ENCODE data around the gene CFDP1.
"Not testable (repeated sequence)": the region's sequence is repeated elsewhere in the genome, so short reads cannot be mapped to it uniquely, and the experiment has no call there.

The CFDP1 gene

GRCh38 chr16:75293173-75293572 lies 140.1 kb downstream of the CFDP1 start:
- DNase-seq (ENCODE audit: low spot score) = no peak

DNA sequence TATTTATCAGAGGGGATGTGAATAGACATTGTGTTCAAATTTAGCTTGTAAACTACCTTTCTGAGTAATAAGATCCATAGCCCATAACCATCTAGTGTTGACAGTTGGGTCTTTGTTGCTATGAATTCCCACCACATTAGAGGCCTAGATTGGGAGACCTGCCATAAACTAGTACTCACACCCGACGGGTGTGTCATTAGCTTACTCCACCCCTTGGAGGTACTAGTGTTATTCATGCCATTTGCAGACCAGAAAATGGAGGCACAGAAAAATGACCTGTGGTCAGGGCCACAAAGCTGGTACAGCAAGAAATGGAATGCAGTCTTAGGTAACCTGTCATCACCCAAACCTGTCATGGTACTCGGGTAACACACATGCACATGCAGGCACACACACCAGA lies 140.6 kb downstream of the CFDP1 start:
- no peak for DNase-seq (ENCODE audit: low spot score)

- DNase-seq (ENCODE audit: low spot score) = no peak
Measured at GRCh38 chr16:75289189-75289588, 144.1 kb downstream of the CFDP1 start.

DNA sequence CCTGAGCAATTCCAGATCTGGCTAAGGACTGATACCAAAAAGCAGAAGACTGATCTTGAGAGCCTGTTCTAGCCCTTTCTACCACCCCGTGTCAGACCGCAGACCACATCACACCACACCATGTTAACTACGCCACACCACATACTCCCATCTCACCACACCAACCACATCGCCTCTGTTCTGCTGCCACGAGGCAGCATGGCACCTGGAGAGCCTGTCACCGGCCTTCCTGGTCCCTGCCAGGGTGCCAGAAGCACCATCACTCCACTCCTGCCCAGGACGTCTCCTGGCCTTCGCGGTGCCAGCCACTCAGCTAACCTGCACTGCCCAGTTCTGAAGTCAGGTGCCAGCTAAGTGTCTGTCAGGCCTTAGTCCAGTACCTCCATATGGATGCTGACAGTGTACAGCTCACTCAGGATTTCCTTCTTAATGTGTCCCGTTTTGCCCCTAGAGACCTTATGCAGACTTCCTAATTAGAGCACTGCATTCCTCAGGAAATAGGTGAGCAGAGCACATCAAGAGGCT lies 144.6 kb downstream of the CFDP1 start:
- DNase-seq (ENCODE audit: low spot score) = no peak

- DNase-seq (ENCODE audit: low spot score) = no peak
Measured at GRCh38 chr16:75288181-75288580, 145.1 kb downstream of the CFDP1 start.

DNA sequence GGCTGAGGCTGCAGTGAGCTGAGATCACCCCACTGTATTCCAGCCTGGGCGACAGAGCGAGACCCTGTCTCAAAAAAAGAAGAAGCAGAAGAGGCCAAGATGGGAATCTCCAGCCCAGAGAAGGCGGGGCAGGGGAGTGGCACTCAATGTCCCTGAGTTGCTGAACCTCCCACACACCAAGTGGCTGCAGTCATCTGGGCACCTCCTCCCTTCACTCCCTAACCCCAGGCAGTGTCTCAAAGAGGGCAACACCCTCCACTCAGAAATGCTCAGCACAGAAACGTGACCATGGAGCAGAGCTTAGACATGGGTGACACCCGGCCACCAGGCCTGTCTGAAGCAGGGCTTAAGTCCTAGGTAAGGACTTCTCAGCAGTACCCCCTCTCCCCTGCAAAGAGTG lies 145.6 kb downstream of the CFDP1 start:
- no peak for DNase-seq (ENCODE audit: low spot score)

DNA sequence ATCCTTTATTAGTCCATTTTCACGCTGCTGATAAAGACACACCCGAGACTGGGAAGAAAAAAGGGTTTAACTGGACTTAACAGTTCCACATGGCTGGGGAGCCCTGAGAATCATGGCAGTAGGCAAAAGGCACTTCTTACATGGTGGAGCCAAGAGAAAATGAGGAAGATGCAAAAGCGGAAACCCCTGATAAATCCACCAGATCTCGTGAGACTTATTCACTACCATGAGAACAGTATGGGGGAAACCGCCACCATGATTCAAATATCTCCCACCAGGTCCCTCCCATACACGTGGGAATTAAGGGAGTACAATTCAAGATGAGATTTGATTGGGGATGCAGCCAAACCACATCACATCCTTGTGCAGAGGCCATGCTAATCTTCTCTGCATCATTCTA lies 146.9 kb downstream of the CFDP1 start:
- DNase-seq (ENCODE audit: low spot score) = no peak

DNA sequence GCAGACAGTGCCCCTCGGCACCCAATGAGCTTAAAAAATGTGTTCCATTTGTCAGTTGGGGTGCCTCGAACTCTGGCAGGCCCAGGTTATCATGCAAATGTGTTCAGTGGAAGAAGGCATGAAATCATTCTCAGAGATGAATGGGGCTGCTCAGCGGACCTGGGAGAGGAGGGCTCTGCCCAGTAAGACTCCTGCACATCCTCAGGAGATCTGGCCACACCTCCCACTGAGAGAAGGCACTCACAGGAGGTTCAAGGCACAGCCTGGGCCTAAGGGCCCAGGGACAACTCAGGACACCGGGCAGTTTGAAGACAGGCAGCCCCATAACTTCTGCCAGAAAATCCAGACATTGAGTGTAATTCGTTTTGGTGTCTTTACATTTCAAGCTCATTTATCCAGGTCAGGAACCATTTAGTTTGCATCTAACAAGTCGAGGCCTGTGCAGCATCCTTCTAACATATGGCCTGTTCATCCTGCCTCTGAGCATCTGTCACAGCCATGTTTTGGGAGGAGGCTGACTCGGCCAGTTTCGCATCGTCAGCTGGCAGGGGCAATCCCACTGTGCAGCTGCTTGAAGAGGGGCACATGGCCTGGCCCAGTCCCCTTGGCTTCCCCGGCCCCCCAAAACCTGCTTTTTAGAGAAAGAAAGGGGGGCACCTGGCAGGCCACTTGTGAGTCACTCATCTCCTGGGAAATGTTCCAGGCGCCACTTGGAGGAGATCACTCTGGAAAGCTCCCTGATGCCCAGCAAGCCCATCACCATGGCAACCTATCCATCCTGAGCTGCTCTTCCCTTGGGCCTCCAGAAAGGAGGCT lies 150.6 kb downstream of the CFDP1 start:
- no peak for DNase-seq (ENCODE audit: low spot score)

DNA sequence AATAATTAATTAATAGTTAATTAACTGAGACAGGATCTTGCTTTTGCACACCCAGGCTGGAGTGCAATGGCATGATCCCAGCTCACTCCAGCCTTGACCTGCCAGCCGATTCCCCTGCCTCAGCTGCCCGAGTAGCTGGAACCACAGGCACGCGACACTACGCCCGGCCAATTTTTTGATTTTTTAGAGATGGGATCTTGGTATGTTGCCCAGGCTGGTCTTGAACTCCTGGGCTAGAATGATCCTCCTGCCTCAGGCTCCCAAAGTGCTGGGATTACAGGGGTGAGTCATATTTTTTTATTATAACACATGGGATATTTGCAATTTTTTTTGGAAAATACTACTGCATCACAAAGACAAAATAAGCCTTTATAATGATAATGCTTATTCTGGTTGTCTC lies 151.5 kb downstream of the CFDP1 start:
- DNase-seq (ENCODE audit: low spot score) = no peak

DNA sequence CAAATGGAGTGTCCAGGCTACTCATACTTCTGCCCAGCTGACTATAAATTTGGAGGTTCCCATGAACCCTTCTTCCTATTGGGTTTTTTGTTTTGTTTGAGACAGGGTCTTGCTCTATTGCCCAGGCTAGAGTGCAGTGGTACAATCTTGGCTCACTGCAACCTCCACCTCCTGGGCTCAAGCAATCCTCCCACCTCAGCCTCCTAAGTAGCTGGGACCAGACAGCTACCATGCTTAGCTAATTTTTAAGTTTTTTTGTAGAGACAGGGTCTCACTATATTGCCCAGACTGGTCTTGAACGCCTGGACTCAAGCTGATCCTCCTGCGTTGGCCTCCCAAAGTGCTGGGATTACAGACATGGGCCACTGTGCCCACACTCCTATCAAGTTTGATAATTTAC lies 152.3 kb downstream of the CFDP1 start:
- not testable (repeated sequence) for DNase-seq (ENCODE audit: low spot score)

DNA sequence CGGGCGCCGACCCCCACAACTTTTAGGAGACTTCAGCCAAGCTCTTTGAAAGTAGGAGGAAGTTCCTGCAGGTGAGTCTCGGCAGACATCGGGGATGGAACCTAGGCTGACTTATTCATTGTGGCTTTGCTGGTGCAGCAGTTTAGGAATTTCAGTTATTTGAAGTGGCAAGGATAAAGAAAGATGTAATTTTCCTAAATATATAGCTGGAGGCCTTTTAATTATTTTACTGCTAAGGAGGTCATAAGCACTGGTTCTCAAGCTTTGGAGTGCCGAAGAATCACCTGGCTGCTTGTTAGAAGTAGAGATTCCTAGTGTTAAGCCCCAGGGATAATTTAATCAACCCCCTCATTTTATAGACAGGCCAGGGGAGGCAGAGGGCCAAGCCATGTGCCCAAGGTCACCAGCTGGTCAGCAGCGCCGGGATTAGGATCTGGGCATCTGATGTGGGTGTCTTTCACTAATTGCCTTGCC lies 152.9 kb downstream of the CFDP1 start:
- DNase-seq (ENCODE audit: low spot score) = no peak

GRCh38 chr16:75279305-75279704 lies 154.0 kb downstream of the CFDP1 start:
- no peak for DNase-seq (ENCODE audit: low spot score)

DNA sequence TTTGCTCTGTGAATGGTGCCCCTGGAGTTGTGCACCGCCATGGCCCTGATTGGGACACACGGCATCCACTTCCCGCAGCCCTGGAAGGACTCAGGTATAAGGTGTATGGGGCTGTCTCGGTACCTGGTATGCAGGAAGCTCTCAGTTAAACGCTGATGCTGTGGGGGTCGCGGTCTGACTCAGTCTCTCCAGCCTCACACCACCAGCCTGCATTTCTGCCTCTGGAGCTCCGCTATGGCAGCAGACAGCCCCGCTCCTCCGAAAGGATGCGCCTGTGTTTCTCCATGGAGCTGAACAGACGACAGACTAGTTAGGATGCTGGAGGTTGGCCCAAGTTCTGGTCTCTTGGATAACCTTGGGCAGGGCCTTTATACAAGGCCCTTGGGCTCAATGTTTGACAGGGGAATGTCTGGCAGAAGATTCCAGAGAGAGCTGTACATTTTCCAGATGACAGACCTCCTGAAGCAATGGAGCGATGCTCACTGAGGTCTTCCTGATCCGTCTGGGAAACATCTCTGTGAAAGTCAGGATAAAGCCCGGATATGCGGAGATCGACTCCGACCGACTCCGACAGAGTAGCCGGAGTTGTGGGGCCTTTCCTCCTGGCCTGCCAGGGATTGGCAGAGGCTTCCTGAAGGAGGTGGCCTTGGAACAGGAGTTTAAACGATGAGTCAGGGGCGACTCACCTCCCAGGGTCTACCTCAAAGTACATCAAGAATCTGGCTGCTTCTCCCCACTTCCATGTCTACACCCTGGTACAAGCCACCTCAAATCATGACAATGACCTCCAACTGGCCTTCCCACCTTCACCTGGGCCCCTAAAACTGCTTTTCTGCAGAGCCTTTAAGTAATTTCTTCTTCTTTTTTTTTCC lies 160.0 kb downstream of the CFDP1 start:
- DNase-seq (ENCODE audit: low spot score) = no peak

GRCh38 chr16:75272629-75273028 lies 160.7 kb downstream of the CFDP1 start:
- not testable (repeated sequence) for DNase-seq (ENCODE audit: low spot score)

- no peak for DNase-seq (ENCODE audit: low spot score)
Measured at GRCh38 chr16:75272097-75272551, 161.2 kb downstream of the CFDP1 start.

DNA sequence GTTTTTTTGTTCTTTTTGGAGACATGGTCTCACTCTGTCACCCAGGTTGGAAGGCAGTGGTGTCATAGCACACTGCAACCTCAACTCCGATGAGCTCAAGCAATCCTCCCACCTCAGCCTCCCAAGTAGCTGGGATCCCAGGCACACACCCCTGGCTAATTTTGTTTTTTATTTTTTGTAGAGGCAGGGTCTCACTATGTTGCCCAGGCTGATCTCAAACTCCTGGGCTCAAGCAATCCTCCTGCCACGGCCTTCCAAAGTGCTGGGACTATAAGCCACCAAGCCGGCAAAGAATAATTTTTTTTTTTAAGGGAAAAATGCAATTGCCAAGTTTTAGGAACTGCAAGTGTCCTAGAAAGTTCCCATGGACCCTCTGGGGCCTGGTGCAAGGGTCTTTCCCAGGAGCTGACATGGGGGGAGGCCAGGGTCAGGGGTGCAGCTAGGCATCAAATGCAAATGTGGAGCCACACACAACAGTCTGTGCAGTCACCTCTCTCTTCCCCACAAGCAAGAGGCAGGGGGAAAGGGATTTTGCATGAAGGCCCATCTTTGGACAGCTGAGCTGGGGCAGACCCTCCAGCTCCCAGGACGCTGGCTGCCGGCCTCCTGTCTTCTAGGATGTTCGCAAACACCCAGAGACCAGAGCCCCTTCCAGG lies 161.7 kb downstream of the CFDP1 start:
- DNase-seq (ENCODE audit: low spot score) = no peak

- DNase-seq (ENCODE audit: low spot score) = not testable (repeated sequence)
Measured at GRCh38 chr16:75269358-75269757, 163.9 kb downstream of the CFDP1 start.

- DNase-seq (ENCODE audit: low spot score) = no peak
Measured at GRCh38 chr16:75267631-75268264, 165.6 kb downstream of the CFDP1 start.

GRCh38 chr16:75266738-75267630 lies 166.3 kb downstream of the CFDP1 start:
- DNase-seq (ENCODE audit: low spot score) = no peak

GRCh38 chr16:75265911-75266701 lies 167.2 kb downstream of the CFDP1 start:
- DNase-seq (ENCODE audit: low spot score) = peak; percentile 99

Data from HuH-7 (cell line).